IMR-90 (cell line): Measurements from ENCODE around the gene GNE.

Source experiments
- BHLHE40 ChIP-seq: fragments of 150-350 bp; IDR thresholded peaks from 2 replicates; pipeline ENCODE4 v1.6.1; 2016; ENCODE audit warnings: mild to moderate bottlenecking, low read depth, low read length
- CEBPB ChIP-seq: IDR thresholded peaks from 2 replicates; pipeline ENCODE4 v1.6.1; 2012; ENCODE audit warnings: low read depth, low read length, improper control_type of control experiment
- CHD1 ChIP-seq: IDR thresholded peaks from 2 replicates; pipeline ENCODE4 v1.6.1; 2012; ENCODE audit warnings: low read depth, low read length, improper control_type of control experiment
- CTCF ChIP-seq: conservative IDR thresholded peaks from 2 replicates; pipeline ENCODE4 v1.5.1; 2012; ENCODE audit warnings: mild to moderate bottlenecking, low read depth, low read length, improper control_type of control experiment
- ELK1 ChIP-seq: fragments of 150-350 bp; IDR thresholded peaks from 2 replicates; pipeline ENCODE4 v1.6.1; 2016; ENCODE audit warnings: low read depth, mild to moderate bottlenecking, low read length, moderate library complexity, borderline replicate concordance
- FOS ChIP-seq: fragments of 150-350 bp; IDR thresholded peaks from 2 replicates; pipeline ENCODE4 v1.6.1; 2016; ENCODE audit warnings: low read depth, low read length
- MAFK ChIP-seq: IDR thresholded peaks from 2 replicates; pipeline ENCODE4 v1.6.1; 2012; ENCODE audit warnings: low read depth, low read length, improper control_type of control experiment
- MAZ ChIP-seq: IDR thresholded peaks from 2 replicates; pipeline ENCODE4 v1.6.1; 2012; ENCODE audit warnings: low read depth, mild to moderate bottlenecking, low read length, improper control_type of control experiment, moderate library complexity, borderline replicate concordance
- MXI1 ChIP-seq: IDR thresholded peaks from 2 replicates; pipeline ENCODE4 v1.6.1; 2012; ENCODE audit warnings: low read depth, mild to moderate bottlenecking, low read length, moderate library complexity, borderline replicate concordance
- NFE2L2 ChIP-seq: fragments of 150-350 bp; IDR thresholded peaks from 2 replicates; pipeline ENCODE4 v1.6.1; 2016; ENCODE audit warnings: low read depth, mild to moderate bottlenecking, low read length
- POLR2A ChIP-seq: IDR thresholded peaks from 2 replicates; pipeline ENCODE4 v1.6.1; 2012; ENCODE audit warnings: mild to moderate bottlenecking, low read depth, low read length
- RAD21 ChIP-seq: IDR thresholded peaks from 2 replicates; pipeline ENCODE4 v1.6.1; 2012; ENCODE audit warnings: low read length, improper control_type of control experiment
- SMC3 ChIP-seq: fragments of 150-350 bp; IDR thresholded peaks from 2 replicates; pipeline ENCODE4 v1.6.1; 2016; ENCODE audit warnings: low read depth, mild to moderate bottlenecking, antibody characterized with exemption, low read length, moderate library complexity
- USF2 ChIP-seq: fragments of 150-350 bp; IDR thresholded peaks from 2 replicates; pipeline ENCODE4 v1.6.1; 2017; ENCODE audit warnings: mild to moderate bottlenecking, antibody characterized with exemption, low read length, low read depth

GRCh38 chr9:36218011-36218410 lies 40.2 kb downstream of the GNE start:
- no peak for TF ChIP-seq CTCF
- TF ChIP-seq POLR2A: no peak
- TF ChIP-seq ELK1: no peak
- TF ChIP-seq USF2: no peak
- TF ChIP-seq MAFK: no peak
- TF ChIP-seq RAD21: no peak
- TF ChIP-seq BHLHE40: no peak
- no peak for TF ChIP-seq FOS
- TF ChIP-seq MAZ: no peak
- no peak for TF ChIP-seq CEBPB
- TF ChIP-seq SMC3: no peak
- TF ChIP-seq CHD1: no peak
- TF ChIP-seq MXI1: no peak
- no peak for TF ChIP-seq NFE2L2
